MM.1S (cell line): Measurements from ENCODE around the gene HELB.

ENCODE experiments used
- DNase-seq: peaks from one replicate; pipeline ENCODE4 v3.0.0-alpha.2; 2015
- H2AFZ ChIP-seq: fragments of 300-600 bp; sonication (generic); 2 replicates; pipeline ENCODE4 v1.6.0; 2016; ENCODE audit warnings: antibody characterized with exemption, low read length
- H3F3A ChIP-seq: fragments of 300-600 bp; sonication (generic); 2 replicates; pipeline ENCODE4 v1.6.1; 2016; ENCODE audit warnings: mild to moderate bottlenecking, antibody characterized with exemption, low read length, moderate library complexity, mixed read lengths; ENCODE audit not compliant: insufficient read depth
- H3K27ac ChIP-seq: fragments of 300-600 bp; sonication (generic); 2 replicates; pipeline ENCODE4 v1.5.1; 2016; ENCODE audit warnings: mild to moderate bottlenecking, low read length
- H3K27me3 ChIP-seq: fragments of 300-600 bp; sonication (generic); replicated peaks from 2 replicates; pipeline ENCODE4 v1.6.0; 2016; ENCODE audit warnings: low read length; ENCODE audit not compliant: insufficient read depth
- H3K36me3 ChIP-seq: fragments of 300-600 bp; sonication (generic); replicated peaks from 2 replicates; pipeline ENCODE4 v1.6.1; 2016; ENCODE audit warnings: mild to moderate bottlenecking, low read length, mixed read lengths; ENCODE audit not compliant: insufficient read depth
- H3K4me1 ChIP-seq: fragments of 300-600 bp; sonication (generic); 2 replicates; pipeline ENCODE4 v1.6.1; 2016; ENCODE audit warnings: low read length, mixed read lengths
- H3K4me2 ChIP-seq: fragments of 300-600 bp; sonication (generic); 2 replicates; pipeline ENCODE4 v1.6.0; 2016; ENCODE audit warnings: low read depth, low read length
- H3K4me3 ChIP-seq: fragments of 300-600 bp; sonication (generic); 2 replicates; pipeline ENCODE4 v1.5.1; 2016; ENCODE audit warnings: low read length, mixed read lengths
- H3K79me2 ChIP-seq: fragments of 300-600 bp; sonication (generic); 2 replicates; pipeline ENCODE4 v1.6.1; 2016; ENCODE audit warnings: mixed run types, low read length, mixed read lengths
- H3K9ac ChIP-seq: fragments of 300-600 bp; sonication (generic); 2 replicates; pipeline ENCODE4 v1.6.1; 2016; ENCODE audit warnings: low read length, mixed read lengths
- H3K9me2 ChIP-seq: fragments of 300-600 bp; sonication (generic); replicated peaks from 2 replicates; pipeline ENCODE4 v1.6.1; 2016; ENCODE audit warnings: mild to moderate bottlenecking, low read length, mixed read lengths; ENCODE audit not compliant: insufficient read depth
- H3K9me3 ChIP-seq: fragments of 300-600 bp; sonication (generic); replicated peaks from 2 replicates; pipeline ENCODE4 v1.6.1; 2016; ENCODE audit warnings: mild to moderate bottlenecking, low read length, mixed read lengths; ENCODE audit not compliant: insufficient read depth
- H4K20me1 ChIP-seq: fragments of 300-600 bp; sonication (generic); 2 replicates; pipeline ENCODE4 v1.6.1; 2016; ENCODE audit warnings: mild to moderate bottlenecking, low read length, moderate library complexity, mixed read lengths; ENCODE audit not compliant: insufficient read depth
- CTCF ChIP-seq: fragments of 300-600 bp; sonication (generic); IDR thresholded peaks from 2 replicates; pipeline ENCODE4 v1.5.1; 2016; ENCODE audit warnings: antibody characterized with exemption, low read length, mixed read lengths
- EZH2 ChIP-seq: fragments of 300-600 bp; sonication (generic); optimal IDR thresholded peaks from 2 replicates; pipeline ENCODE3; 2017; ENCODE audit warnings: low read depth, mild to moderate bottlenecking, antibody characterized with exemption, low read length, mixed read lengths
- EZH2phosphoT487 ChIP-seq: fragments of 300-600 bp; sonication (generic); IDR thresholded peaks from 2 replicates; pipeline ENCODE4 v1.6.1; 2018; ENCODE audit warnings: antibody characterized with exemption, low read length

HELB gene

GRCh38 chr12:66340131-66340530 is 37.8 kb downstream of the HELB start:
- no peak overlapping the region for H3K27ac ChIP-seq
- H2AFZ ChIP-seq = no peak overlapping the region
- DNase-seq = no peak
- no peaks in the 10 kb centered on the region for H3K27me3 ChIP-seq
- TF ChIP-seq CTCF (no peak), EZH2phosphoT487 (no peak), EZH2 (no peak)
- no peaks in the 10 kb centered on the region for H4K20me1 ChIP-seq
- no peak overlapping the region for H3K4me2 ChIP-seq
- H3K79me2 ChIP-seq = no peaks in the 10 kb centered on the region
- no peak overlapping the region for H3K4me3 ChIP-seq
- no peaks in the 10 kb centered on the region for H3K4me1 ChIP-seq
- no peaks in the 10 kb centered on the region for H3K9me2 ChIP-seq
- no peaks in the 10 kb centered on the region for H3F3A ChIP-seq
- H3K9me3 ChIP-seq = no peaks in the 10 kb centered on the region
- H3K9ac ChIP-seq = no peak overlapping the region
- no peaks in the 10 kb centered on the region for H3K36me3 ChIP-seq

- H4K20me1 ChIP-seq = no peaks in the 10 kb centered on the region
- no peak overlapping the region for H3K4me2 ChIP-seq
- no peaks in the 10 kb centered on the region for H3K27me3 ChIP-seq
- no peak overlapping the region for H3K9ac ChIP-seq
- H3K4me1 ChIP-seq = no peaks in the 10 kb centered on the region
- no peaks in the 10 kb centered on the region for H3K9me2 ChIP-seq
- H3K9me3 ChIP-seq = no peaks in the 10 kb centered on the region
- no peak for DNase-seq
- TF ChIP-seq EZH2 (no peak), EZH2phosphoT487 (no peak), CTCF (no peak)
- H3K4me3 ChIP-seq = no peak overlapping the region
- no peaks in the 10 kb centered on the region for H3F3A ChIP-seq
- H3K36me3 ChIP-seq = no peaks in the 10 kb centered on the region
- H3K27ac ChIP-seq = no peak overlapping the region
- H3K79me2 ChIP-seq = no peaks in the 10 kb centered on the region
- H2AFZ ChIP-seq = no peak overlapping the region
These were observed 38.8 kb downstream of the HELB start for GRCh38 chr12:66341126-66341525.

GRCh38 chr12:66345212-66345611 is 42.9 kb downstream of the HELB start:
- Histone ChIP-seq H3K4me3 (no peak overlapping the region), H3F3A (no peaks in the 10 kb centered on the region), H3K9me3 (no peaks in the 10 kb centered on the region), H2AFZ (no peak overlapping the region), H3K9ac (no peak overlapping the region), H3K36me3 (no peaks in the 10 kb centered on the region), H3K4me1 (no peaks in the 10 kb centered on the region), H4K20me1 (no peaks in the 10 kb centered on the region), H3K9me2 (no peaks in the 10 kb centered on the region), H3K79me2 (no peaks in the 10 kb centered on the region), H3K4me2 (no peak overlapping the region), H3K27ac (no peak overlapping the region), H3K27me3 (no peaks in the 10 kb centered on the region)
- DNase-seq = no peak
- TF ChIP-seq CTCF (no peak), EZH2 (no peak)

GRCh38 chr12:66345956-66346355 is 43.7 kb downstream of the HELB start:
- no peak overlapping the region for H3K27ac ChIP-seq
- H3K4me2 ChIP-seq = no peak overlapping the region
- H4K20me1 ChIP-seq = no peaks in the 10 kb centered on the region
- no peaks in the 10 kb centered on the region for H3K36me3 ChIP-seq
- H3K4me3 ChIP-seq = no peak overlapping the region
- H3K4me1 ChIP-seq = no peaks in the 10 kb centered on the region
- H3K9me3 ChIP-seq = no peaks in the 10 kb centered on the region
- no peak overlapping the region for H2AFZ ChIP-seq
- H3K79me2 ChIP-seq = no peaks in the 10 kb centered on the region
- TF ChIP-seq EZH2phosphoT487 (no peak), CTCF (no peak), EZH2 (no peak)
- no peaks in the 10 kb centered on the region for H3K27me3 ChIP-seq
- H3K9me2 ChIP-seq = no peaks in the 10 kb centered on the region
- no peak overlapping the region for H3K9ac ChIP-seq
- no peaks in the 10 kb centered on the region for H3F3A ChIP-seq
- DNase-seq = no peak
